Neural cell (in vitro differentiated cells): Measurements from ENCODE around the gene DAP3. TPM values are rescaled to one million over a fixed set of nuclear protein-coding genes. Genes with fewer than 3 reads are reported as not detected.

Experiments
- H2AFZ ChIP-seq: fragments of 200-600, 300-800 bp; sonication (generic), shearing (Covaris generic); 2 replicates; pipeline ENCODE4 v1.6.0; 2014; ENCODE audit warnings: low read depth, mild to moderate bottlenecking, antibody characterized with exemption, low read length, moderate library complexity
- H3F3A ChIP-seq: fragments of 200-600 bp; shearing (Covaris generic); 2 replicates; pipeline ENCODE4 v1.6.1; 2016; ENCODE audit warnings: mild to moderate bottlenecking, moderate library complexity, mixed read lengths, antibody characterized with exemption, low read length; ENCODE audit not compliant: insufficient read depth, poor library complexity, severe bottlenecking
- H3K27ac ChIP-seq: fragments of 200-600, 300-800 bp; sonication (generic), shearing (Covaris generic); 2 replicates; pipeline ENCODE4 v1.5.1; 2014; ENCODE audit warnings: mild to moderate bottlenecking, low read length, moderate library complexity
- H3K27me3 ChIP-seq: fragments of 300-800, 200-600 bp; sonication (generic), shearing (Covaris generic); 2 replicates; pipeline ENCODE4 v1.6.0; 2014; ENCODE audit warnings: mild to moderate bottlenecking, low read depth, low read length, moderate library complexity; ENCODE audit not compliant: insufficient read depth
- H3K36me3 ChIP-seq: fragments of 300-800, 200-600 bp; sonication (generic), shearing (Covaris generic); 2 replicates; pipeline ENCODE4 v1.5.1; 2014; ENCODE audit warnings: mild to moderate bottlenecking, antibody characterized with exemption, low read length, moderate library complexity; ENCODE audit not compliant: insufficient read depth
- H3K4me2 ChIP-seq: fragments of 300-800, 200-600 bp; sonication (generic), shearing (Covaris generic); 2 replicates; pipeline ENCODE4 v1.6.0; 2014; ENCODE audit warnings: mild to moderate bottlenecking, low read length
- H3K4me3 ChIP-seq: fragments of 300-800, 200-600 bp; sonication (generic), shearing (Covaris generic); 2 replicates; pipeline ENCODE4 v1.5.1; 2014; ENCODE audit warnings: mild to moderate bottlenecking, low read length, moderate library complexity
- H3K79me2 ChIP-seq: fragments of 200-600 bp; shearing (Covaris generic); replicated peaks from 2 replicates; pipeline ENCODE4 v1.6.0; 2014; ENCODE audit warnings: mild to moderate bottlenecking, low read length, moderate library complexity; ENCODE audit not compliant: insufficient read depth
- H3K9ac ChIP-seq: fragments of 300-800, 200-600 bp; sonication (generic), shearing (Covaris generic); 2 replicates; pipeline ENCODE4 v1.6.1; 2016; ENCODE audit warnings: mild to moderate bottlenecking, low read length, mixed read lengths
- H3K9me2 ChIP-seq: fragments of 200-600 bp; shearing (Covaris generic); 2 replicates; pipeline ENCODE4 v1.6.1; 2016; ENCODE audit warnings: mild to moderate bottlenecking, low read length, mixed read lengths; ENCODE audit not compliant: insufficient read depth
- H3K9me3 ChIP-seq: fragments of 200-600, 300-800 bp; sonication (generic), shearing (Covaris generic); 2 replicates; pipeline ENCODE4 v1.6.1; 2016; ENCODE audit warnings: mild to moderate bottlenecking, mixed run types, low read length, moderate library complexity, mixed read lengths
- H4K20me1 ChIP-seq: fragments of 200-600 bp; shearing (Covaris generic); 2 replicates; pipeline ENCODE4 v1.6.1; 2016; ENCODE audit warnings: mild to moderate bottlenecking, mixed run types; ENCODE audit not compliant: insufficient read depth
- EP300 ChIP-seq: fragments of 450-650 bp; conservative IDR thresholded peaks from 2 replicates; pipeline ENCODE4 v1.6.1; 2014; ENCODE audit warnings: antibody characterized with exemption, mild to moderate bottlenecking, moderate library complexity; ENCODE audit not compliant: poor library complexity, severe bottlenecking
- EZH2 ChIP-seq: fragments of 200-600, 300-800 bp; shearing (Covaris generic), sonication (generic); IDR thresholded peaks from 2 replicates; pipeline ENCODE4 v1.6.1; 2014; ENCODE audit warnings: antibody characterized with exemption, low read length, borderline replicate concordance, mild to moderate bottlenecking; ENCODE audit not compliant: insufficient read depth, poor library complexity, severe bottlenecking
- MXI1 ChIP-seq: fragments of 450-650 bp; conservative IDR thresholded peaks from 2 replicates; pipeline ENCODE4 v1.6.1; 2014; ENCODE audit warnings: antibody characterized with exemption, mild to moderate bottlenecking; ENCODE audit not compliant: poor library complexity, severe bottlenecking
- POLR2AphosphoS5 ChIP-seq: IDR thresholded peaks from 2 replicates; pipeline ENCODE4 v1.6.1; 2012
- RAD21 ChIP-seq: fragments of 450-650 bp; conservative IDR thresholded peaks from 2 replicates; pipeline ENCODE4 v1.6.1; 2014; ENCODE audit warnings: antibody characterized with exemption, mild to moderate bottlenecking, moderate library complexity
- SMC3 ChIP-seq: fragments of 450-650 bp; conservative IDR thresholded peaks from 2 replicates; pipeline ENCODE4 v1.6.1; 2014; ENCODE audit warnings: antibody characterized with exemption, mild to moderate bottlenecking, moderate library complexity; ENCODE audit not compliant: poor library complexity
- TAF1 ChIP-seq: IDR thresholded peaks from 2 replicates; pipeline ENCODE4 v1.6.1; 2012; ENCODE audit warnings: low read depth
- polyA plus RNA-seq: library from polyadenylated mRNA; depleted of rRNA; stranded (reverse); fragments of >200 nt; gene quantifications from 2 replicates; pipeline ENCODE4 v1.2.3, GENCODE V29; 2014
- TF ChIP-seq, protein P1 (sequence below): IDR thresholded peaks from 2 replicates; pipeline ENCODE4 v1.6.1; 2012; ENCODE audit warnings: borderline replicate concordance
- TF ChIP-seq, protein P2 (sequence below): fragments of 450-650 bp; IDR thresholded peaks from 2 replicates; pipeline ENCODE4 v1.5.1; 2014; ENCODE audit warnings: antibody characterized with exemption, mild to moderate bottlenecking, moderate library complexity; ENCODE audit not compliant: poor library complexity, severe bottlenecking

Gene DAP3
- polyA plus RNA-seq, 1 donor from 2014 or later = 180 TPM

DNA sequence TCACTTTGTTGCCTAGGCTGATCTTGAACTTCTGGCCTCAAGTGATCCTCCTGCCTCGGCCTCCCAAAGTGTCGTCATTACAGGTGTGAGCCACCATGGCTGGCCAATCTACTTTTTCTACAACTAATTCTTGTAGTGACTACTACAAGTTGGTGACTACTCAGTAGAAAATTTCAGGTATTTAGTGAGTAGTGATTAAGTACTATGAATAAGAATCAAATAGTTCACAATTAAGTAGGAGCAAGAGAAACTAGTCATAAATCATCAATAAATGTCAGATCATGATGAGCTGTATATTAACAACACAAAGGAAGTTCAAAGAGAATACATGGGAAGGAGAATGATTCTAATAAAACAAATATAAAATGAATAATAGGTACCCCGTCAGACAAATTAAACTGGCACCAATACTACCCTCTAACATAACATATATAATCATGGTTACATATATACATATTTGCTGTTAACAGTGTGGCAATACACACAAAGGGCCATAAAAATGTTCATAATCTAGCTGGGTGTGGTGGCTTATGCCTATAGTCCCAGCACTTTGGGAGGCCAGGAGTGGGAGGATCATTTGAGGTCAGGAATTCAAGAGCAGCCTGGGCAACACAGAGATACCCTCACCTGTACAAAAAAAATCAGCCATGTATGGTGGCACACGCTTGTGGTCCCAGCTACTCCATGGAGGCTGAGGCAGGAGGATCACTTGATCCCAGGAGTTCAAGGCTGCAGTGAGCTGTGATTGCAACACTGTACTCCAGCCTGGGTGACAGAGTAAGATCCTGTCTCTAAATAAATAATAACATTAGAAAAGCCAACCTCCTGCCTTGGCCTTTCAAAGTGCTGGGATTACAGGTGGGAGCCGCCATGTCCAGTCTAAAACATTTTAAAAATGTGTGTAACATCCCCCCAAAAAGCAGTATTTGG is 19.4 kb upstream of the DAP3 start:
- no peaks in the 10 kb centered on the region for H3K36me3 ChIP-seq
- H3K9me3 ChIP-seq = no peaks in the 10 kb centered on the region
- H3K4me2 ChIP-seq = no peak overlapping the region
- no peaks in the 10 kb centered on the region for H3F3A ChIP-seq
- H3K9ac ChIP-seq = no peak overlapping the region
- no peaks in the 10 kb centered on the region for H4K20me1 ChIP-seq
- H3K79me2 ChIP-seq = no peaks in the 10 kb centered on the region
- H3K27me3 ChIP-seq = no peaks in the 10 kb centered on the region
- no peak for TF ChIP-seq RAD21
- TF ChIP-seq POLR2AphosphoS5 = no peak
- TF ChIP-seq EP300 = no peak
- TF ChIP-seq, protein P1, sequence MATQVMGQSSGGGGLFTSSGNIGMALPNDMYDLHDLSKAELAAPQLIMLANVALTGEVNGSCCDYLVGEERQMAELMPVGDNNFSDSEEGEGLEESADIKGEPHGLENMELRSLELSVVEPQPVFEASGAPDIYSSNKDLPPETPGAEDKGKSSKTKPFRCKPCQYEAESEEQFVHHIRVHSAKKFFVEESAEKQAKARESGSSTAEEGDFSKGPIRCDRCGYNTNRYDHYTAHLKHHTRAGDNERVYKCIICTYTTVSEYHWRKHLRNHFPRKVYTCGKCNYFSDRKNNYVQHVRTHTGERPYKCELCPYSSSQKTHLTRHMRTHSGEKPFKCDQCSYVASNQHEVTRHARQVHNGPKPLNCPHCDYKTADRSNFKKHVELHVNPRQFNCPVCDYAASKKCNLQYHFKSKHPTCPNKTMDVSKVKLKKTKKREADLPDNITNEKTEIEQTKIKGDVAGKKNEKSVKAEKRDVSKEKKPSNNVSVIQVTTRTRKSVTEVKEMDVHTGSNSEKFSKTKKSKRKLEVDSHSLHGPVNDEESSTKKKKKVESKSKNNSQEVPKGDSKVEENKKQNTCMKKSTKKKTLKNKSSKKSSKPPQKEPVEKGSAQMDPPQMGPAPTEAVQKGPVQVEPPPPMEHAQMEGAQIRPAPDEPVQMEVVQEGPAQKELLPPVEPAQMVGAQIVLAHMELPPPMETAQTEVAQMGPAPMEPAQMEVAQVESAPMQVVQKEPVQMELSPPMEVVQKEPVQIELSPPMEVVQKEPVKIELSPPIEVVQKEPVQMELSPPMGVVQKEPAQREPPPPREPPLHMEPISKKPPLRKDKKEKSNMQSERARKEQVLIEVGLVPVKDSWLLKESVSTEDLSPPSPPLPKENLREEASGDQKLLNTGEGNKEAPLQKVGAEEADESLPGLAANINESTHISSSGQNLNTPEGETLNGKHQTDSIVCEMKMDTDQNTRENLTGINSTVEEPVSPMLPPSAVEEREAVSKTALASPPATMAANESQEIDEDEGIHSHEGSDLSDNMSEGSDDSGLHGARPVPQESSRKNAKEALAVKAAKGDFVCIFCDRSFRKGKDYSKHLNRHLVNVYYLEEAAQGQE = no peak
- no peak for TF ChIP-seq EZH2
- no peak for TF ChIP-seq MXI1
- TF ChIP-seq, protein P2, sequence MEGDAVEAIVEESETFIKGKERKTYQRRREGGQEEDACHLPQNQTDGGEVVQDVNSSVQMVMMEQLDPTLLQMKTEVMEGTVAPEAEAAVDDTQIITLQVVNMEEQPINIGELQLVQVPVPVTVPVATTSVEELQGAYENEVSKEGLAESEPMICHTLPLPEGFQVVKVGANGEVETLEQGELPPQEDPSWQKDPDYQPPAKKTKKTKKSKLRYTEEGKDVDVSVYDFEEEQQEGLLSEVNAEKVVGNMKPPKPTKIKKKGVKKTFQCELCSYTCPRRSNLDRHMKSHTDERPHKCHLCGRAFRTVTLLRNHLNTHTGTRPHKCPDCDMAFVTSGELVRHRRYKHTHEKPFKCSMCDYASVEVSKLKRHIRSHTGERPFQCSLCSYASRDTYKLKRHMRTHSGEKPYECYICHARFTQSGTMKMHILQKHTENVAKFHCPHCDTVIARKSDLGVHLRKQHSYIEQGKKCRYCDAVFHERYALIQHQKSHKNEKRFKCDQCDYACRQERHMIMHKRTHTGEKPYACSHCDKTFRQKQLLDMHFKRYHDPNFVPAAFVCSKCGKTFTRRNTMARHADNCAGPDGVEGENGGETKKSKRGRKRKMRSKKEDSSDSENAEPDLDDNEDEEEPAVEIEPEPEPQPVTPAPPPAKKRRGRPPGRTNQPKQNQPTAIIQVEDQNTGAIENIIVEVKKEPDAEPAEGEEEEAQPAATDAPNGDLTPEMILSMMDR = no peak
- no peak for TF ChIP-seq TAF1
- TF ChIP-seq SMC3 = no peak
- H3K27ac ChIP-seq = no peak overlapping the region
- no peaks in the 10 kb centered on the region for H3K9me2 ChIP-seq
- no peak overlapping the region for H2AFZ ChIP-seq
- no peak overlapping the region for H3K4me3 ChIP-seq

- Histone ChIP-seq H2AFZ (no peak overlapping the region), H3K9ac (no peak overlapping the region), H3K79me2 (no peaks in the 10 kb centered on the region), H3K9me2 (no peaks in the 10 kb centered on the region), H4K20me1 (no peaks in the 10 kb centered on the region), H3K36me3 (no peaks in the 10 kb centered on the region), H3K9me3 (no peaks in the 10 kb centered on the region), H3K27me3 (no peaks in the 10 kb centered on the region), H3K27ac (no peak overlapping the region), H3K4me2 (no peak overlapping the region), H3F3A (no peaks in the 10 kb centered on the region), H3K4me3 (no peak overlapping the region)
- no peak for TF ChIP-seq MXI1
- TF ChIP-seq RAD21 = no peak
- TF ChIP-seq, protein P2 = no peak
- TF ChIP-seq POLR2AphosphoS5 = no peak
- no peak for TF ChIP-seq EP300
- no peak for TF ChIP-seq EZH2
- no peak for TF ChIP-seq SMC3
- no peak for TF ChIP-seq TAF1
- TF ChIP-seq, protein P1 = no peak
These were observed 17.1 kb upstream of the DAP3 start for GRCh38 chr1:155671750-155672149.
